GM19099 (cell line): ENCODE results near the gene RAB2B.
A peak's percentile ranks its signal among the peaks of the same experiment; 100 is the strongest.

ENCODE experiments used
- POLR2A ChIP-seq: IDR thresholded peaks from 3 replicates; pipeline ENCODE4 v1.6.1; 2011; ENCODE audit warnings: low read depth; ENCODE audit not compliant: insufficient read length; ENCODE audit errors: extremely low read depth

The RAB2B gene

DNA sequence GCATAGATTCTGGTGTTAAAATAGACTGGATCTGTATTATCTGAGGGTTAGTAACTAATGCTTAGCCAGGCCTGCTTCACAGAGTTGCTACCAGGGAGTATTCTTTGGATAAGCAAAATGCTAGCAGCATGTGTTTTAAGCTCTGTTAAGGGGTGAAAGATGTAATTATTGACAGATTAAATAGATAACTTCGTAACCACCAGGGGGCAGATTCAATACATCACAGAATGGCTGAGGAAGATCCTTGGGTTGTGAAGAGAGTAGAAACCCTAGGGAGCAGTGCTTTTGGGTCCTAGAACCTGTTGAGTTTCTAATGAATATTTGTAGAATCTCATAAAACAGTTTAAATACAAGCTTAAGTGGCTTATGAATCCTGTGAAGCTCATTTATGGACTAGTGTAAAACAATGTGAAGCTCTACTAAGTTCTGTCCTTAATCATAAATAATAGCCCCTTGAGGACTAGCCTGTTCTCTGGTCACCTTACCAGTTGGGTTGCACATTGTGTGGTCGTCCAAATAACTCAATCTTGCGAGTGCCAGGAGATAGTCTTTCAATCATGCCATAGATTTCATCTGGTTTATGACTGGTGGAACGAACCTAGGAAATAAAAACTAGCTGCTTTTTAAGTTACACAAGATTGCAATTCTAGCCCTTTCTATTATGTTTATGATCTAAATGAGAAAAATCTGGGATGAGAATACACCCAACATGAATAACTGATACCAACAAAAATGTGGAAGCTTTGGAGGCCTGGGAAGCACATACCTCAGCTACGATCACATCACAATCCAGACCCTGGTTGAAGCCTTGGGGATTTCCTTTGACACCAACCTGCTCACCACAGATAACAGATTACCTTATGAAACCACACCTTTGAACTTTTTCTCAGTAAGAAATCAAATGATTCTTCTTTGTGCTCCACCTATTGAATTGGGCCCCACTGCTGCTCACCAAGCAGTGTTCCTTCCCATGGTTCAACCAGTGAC lies 22.1 kb upstream of the RAB2B start:
- TF ChIP-seq POLR2A: no peak

DNA sequence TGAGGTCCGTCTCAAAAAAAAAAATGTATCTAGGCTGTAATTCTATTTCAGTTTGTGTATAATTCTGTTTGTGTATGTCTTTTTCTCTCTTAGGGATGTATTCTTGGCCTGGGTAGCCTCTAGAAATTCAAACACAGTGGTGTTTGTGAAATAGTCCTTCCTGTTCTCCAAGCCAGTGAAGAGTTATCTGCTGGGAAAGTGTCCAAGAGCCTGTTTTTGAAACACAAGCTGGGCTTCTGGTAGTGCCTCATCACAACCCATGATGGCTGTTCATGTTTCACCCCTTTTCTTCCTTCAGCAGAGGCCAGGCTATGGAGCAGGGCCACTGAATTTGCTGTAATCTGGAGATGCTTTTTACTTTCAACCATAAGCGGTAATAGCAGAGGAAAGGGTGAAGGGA lies 19.7 kb upstream of the RAB2B start:
- no peak for TF ChIP-seq POLR2A

DNA sequence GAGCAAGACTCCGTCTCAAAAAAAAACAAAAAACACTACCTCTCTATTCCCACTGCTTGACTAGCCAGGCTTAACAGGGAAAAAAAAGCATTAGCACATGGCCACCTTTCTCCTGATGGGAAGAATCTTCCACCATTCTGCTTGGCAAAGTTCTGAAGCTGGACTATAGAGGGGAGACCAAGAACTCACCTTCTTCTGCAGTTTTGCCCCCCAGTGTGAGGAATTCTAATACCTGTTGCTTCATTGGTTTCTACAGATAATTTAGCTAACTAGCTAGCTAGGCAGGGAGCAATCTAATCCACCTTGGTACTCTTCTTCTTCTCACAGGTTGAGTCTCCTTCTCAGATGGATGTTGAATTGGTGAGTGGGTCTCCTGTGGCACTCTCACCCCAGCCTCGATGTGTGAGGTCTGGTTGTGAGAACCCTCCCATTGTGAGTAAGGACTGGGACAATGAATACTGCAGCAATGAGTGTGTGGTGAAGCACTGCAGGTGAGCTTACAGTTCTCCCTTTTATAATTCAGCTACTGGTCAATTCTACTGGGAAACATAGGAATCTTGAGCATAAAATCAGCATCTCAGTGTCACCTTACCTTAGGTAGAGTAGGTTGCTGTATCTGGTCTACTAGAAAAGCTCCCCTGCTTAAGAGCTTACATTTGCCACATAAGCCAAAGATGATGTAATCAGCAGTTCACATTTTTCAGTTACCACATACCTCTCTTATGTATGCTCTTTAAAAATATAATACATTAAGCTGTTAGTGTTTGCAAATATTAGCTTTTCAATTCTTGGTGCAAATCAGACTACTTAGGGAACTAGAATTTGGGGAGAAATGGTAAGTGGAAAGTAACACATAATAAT lies 18.4 kb upstream of the RAB2B start:
- TF ChIP-seq POLR2A: no peak

DNA sequence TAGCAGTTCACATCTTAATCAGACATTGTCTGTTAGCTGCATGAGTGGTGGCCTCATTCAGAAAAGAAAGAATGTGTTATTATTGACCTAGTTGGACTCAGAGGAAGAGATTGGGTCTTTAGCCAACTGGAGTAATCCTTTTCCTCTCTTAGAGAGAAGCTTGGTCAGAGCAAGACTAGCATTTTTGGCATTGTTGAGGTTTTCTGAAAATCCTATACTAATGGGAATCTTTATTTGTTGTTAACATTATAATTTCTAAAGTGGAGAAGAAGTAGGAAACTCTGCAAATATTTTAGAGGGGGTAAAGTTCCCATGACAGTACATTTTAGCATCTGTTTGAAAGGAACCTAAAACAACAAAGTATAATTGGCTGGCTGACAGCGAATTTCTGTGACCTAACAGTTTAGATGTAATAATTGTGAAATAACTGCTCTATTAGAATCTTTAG lies 9.9 kb upstream of the RAB2B start:
- no peak for TF ChIP-seq POLR2A

DNA sequence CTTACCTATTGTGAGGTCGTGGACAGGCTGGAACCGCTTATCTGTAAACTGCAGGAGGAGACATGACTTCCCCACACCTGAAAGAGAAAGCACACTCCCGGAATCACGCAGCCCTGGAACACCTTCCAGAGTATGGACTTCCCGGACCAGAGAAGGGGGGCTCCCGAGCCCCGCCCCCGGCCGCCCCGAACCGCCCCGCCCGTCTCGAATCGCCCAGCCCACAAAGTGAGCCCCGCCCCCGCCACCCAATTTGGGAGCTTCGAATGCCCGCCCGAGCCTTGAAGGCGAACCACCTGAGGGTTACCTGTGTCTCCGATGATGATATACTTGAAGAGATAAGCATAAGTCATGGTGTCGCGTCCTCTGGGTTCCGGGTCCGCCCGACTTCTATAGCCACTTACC lies 235 bp downstream of the RAB2B start:
- TF ChIP-seq POLR2A: peak; percentile 55

DNA sequence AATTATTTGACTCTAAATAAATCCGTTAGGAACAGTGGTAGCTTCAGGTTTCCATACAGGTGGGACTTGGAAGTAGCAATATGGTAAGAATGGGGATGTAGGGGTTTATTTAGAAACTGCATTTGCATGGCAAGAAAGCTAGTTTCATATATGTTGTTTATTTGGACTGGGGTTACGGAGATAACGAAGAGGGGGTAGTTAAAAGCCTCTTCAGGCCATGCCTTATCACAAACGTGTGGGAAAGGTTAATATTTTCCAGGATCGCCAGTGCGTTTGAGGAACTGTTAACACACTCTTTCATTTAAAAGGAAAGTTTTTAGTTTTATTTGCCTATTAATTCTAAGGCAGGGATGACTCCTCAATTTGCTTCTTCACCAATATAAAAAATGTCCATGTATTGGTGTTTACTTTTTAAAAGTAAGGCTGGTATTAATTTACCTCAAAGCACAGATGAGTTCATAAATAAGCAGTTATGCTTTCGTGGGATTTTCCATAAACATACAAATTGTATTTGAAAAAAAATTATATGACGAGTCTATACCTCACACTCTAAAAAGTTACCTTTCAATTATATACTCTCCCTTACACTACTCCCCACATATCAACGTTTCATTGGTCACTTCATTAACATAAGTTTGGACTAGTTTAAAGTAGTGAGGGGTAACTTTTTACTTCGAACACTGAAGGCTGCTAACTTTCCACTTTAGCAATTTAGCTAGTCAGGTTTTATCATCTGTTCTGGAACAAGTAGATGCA lies 814 bp downstream of the RAB2B start:
- TF ChIP-seq POLR2A: no peak

DNA sequence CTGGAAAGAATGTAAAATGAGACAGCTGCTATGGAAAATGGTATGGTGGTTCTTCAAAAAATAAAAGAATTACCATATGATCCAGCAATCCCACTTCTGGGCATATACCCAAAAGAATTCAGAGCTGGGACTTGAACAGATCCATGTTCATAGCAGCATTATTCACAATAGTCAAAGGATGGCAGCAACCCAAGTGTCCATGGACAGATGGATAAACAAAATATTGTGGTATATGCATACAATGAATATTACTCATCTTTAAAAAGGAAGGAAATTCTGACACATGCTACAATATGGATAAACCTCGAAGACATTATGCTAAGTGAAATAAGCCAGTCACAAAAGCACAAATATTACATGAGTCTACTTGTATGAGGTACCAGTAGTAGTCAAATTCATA lies 9.1 kb downstream of the RAB2B start:
- TF ChIP-seq POLR2A: no peak

DNA sequence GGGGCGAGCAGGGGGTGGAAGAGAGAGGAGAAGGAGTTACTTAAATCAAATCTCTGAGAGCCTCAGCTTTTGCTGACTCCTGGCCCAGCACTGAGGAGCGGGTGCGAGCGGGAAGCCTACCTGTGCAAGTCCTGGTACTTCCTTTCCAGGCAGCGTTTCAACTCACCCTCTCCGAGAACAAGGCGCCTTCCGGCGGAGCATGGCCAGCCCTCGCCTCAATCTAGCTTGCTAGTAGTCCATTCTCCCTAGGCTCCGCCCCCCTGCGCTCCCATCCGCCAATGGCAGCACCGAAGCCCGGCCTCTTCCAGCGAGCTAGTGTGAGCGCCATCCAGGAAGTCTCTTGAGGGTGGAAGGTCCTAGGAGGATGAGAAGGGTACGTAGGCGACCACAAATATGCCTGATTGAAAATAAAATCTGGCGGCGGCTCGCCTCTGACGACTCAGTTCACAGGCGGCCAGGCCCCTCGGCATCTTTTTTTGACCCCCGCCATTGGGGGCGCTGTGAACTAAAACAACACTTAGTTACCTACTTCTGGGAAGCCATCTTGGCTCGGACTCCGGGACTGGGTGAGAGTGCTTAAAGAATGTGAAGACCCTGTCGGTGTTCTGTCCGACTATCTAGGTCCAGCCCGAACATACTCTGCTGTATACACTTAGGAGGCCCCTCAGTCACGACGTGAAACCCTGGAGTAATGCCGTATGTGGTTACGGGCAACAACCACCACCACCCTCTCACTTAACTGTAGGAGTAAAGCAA lies 20.7 kb downstream of the RAB2B start, which contains the start of gene CHD8:
CHD8 (minus strand) TSS at position 212 of the 756 bp plus-strand sequence. CDS start 24,480 bp downstream, outside the sequence.
- peak; percentile 80 for TF ChIP-seq POLR2A

DNA sequence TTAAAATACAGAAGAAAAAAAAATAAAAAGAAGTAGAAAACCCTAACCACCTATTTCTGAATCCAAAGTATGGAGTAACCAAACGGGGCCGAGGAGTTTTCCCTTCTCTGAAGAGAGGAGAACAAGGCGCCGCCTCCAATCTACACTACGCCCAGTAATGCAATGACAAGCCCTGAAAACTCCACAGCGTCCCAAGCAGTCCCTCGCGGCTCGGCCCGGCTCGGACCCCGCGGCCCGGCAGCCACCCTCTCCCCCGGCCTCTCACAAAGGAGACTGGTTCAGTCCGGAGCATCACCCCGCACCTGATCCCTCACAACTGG lies 21.2 kb downstream of the RAB2B start:
- TF ChIP-seq POLR2A: no peak

DNA sequence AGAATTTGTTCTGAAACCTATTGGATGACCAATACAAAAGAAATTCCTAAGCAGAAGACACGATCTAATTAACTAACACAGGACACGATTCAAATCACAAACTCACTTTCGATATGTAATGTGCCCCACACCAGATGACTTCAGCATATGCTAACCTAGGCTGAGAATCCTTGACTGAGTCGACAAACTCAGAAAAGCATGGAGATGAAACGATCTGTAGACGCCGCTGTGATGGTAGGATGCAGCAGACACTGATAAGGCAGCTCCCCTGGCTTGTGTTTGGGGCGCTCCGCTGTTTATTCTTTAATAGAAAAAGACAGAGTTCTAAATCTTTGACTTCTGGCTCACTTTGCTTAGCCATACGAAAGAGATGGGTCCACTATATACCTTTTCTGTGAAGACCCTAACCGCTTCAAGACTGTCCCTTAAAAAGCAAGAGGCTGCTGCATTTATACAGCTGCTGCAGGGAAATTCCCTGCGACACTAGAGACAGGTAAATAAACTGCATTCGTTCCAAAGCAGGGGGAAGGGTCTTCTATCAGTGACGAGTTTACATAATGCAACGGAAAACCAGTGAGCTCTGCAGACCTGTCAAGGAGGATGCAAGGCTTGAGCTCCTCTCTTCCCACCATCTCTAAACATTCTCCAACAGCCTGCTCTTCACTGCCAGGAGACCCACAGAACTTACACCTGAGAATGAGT lies 21.8 kb downstream of the RAB2B start:
- no peak for TF ChIP-seq POLR2A

DNA sequence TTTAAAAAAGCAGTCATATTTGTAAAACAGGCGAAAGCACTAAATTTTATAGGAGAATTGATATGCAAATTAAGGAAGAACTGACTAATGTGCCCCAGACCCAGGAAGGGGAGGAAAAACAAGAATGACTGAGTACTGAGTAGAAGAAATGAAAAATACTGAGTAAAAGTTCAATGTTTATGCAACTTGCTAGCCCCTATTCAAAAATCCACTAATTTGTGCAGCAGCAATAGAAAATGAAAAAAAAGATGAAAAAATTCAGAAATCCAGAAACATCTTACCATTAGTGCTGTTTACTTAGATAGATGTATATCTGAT lies 26.9 kb downstream of the RAB2B start:
- TF ChIP-seq POLR2A: no peak

DNA sequence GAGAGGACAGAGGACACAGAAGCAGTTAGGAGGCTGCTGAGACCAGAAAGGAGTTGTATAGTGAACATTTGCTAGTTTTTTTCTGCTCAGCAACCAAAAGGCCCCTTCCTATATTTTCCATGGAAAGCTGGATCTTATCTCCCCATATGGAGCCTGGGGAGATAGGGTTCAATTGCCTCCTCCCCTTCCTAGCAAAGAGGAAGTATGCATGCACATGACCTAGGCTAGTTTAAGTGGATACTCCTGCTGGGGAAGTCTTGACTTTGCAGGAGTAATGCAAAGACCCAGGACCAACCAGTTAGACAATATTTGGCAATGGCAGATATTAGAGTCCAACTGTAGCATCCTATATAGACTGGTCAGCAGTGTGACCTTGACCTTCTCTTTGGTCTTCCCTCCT lies 35.9 kb downstream of the RAB2B start:
- no peak for TF ChIP-seq POLR2A

DNA sequence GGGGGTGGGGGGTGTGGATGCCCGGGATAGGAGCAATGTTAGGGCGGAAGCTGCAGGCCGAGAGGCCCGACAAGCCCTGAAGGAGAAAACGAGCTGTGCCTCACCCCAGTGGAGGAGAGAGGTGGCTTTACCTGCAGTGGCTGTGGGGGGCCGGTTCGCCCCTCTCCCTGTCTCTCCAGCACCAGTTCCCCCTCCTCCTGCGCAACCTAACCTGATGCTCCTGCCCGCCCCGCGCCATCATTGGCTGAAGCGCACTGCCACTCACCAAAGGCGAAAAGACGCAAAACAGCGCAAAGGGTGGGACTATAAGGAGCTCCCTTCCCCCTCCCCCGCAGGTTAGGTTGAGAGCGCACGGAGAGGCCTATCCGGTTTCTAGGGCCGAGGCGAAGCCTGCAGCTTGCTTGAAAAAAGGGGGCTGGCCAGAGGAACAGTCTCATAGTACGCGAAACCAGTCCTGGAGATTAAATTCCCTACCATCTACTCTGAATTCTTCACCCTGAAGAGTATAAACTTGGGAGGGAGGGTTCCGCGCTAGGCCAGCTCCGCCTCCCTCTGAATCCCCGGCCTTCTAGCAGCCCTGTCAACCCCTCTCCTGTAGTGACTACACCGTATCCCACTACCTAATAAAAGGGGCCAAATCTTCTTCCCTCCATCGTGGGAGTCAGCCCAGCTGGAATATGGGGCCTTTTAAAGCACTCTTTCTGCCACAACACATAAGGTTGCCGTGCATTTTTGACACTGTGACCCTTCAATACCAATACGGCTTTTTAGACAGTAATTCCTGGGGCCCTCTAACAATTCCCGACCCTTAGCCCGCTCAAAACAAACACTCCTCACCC lies 39.5 kb downstream of the RAB2B start:
- peak; percentile 56 for TF ChIP-seq POLR2A
